Stimulated activated CD8-positive, alpha-beta memory T cell treated with anti-CD3 and anti-CD28 coated beads, Interleukin-12 subunit alpha, Interleukin-12 subunit beta, amount 100 ng/mL, for 24 hours (primary cell): ENCODE data around the gene CERKL.
"Not testable (repeated sequence)": the region's sequence is repeated elsewhere in the genome, so short reads cannot be mapped to it uniquely, and the experiment has no call there.

Experiments used
- DNase-seq: peaks from one replicate; pipeline ENCODE4 v3.0.0-alpha.2; 2020; ENCODE audit errors: extremely low read depth

CERKL gene, protein sequence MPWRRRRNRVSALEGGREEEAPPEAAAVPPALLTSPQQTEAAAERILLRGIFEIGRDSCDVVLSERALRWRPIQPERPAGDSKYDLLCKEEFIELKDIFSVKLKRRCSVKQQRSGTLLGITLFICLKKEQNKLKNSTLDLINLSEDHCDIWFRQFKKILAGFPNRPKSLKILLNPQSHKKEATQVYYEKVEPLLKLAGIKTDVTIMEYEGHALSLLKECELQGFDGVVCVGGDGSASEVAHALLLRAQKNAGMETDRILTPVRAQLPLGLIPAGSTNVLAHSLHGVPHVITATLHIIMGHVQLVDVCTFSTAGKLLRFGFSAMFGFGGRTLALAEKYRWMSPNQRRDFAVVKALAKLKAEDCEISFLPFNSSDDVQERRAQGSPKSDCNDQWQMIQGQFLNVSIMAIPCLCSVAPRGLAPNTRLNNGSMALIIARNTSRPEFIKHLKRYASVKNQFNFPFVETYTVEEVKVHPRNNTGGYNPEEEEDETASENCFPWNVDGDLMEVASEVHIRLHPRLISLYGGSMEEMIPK

DNA sequence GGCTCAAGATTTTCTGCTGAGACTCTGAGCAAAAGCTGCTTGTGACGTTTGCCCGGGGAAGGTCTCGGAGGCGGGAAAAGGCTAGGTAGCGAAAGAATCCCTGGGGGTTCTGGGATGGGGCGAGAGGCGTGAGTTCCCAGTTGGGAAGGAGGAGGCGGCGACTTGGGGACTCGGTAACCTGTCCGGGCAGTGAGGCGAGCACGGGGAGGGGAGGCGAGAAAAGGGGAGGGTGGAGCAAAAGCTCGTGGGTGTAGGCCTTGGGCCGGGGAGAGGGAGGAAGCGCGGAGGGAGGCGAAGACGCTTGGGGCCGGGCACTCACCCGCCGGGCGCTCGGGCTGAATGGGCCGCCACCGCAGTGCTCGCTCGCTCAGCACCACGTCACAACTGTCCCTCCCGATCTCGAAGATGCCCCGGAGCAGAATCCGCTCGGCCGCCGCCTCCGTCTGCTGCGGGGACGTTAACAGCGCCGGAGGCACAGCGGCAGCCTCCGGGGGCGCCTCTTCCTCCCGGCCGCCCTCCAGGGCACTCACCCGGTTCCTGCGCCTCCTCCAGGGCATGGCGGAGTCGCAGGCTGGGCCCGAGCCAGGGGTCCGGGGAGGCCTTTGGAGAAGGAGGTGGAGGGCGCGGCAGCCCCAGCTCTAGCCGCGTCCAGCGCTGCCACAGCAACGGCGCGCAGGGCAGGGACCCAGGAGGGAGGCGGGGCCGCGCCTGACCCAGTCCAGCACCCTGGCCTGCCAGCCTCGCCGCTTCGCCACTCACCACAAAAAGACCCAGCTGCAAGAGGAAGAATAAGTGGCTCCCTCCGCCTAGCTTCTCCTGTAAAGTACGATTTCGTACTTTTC is at the start of gene CERKL:
TSS of gene CERKL (minus strand) at position 656 of the 842 bp plus-strand sequence. CDS start at position 557, 99 bp downstream.
- DNase-seq: no peak

DNA sequence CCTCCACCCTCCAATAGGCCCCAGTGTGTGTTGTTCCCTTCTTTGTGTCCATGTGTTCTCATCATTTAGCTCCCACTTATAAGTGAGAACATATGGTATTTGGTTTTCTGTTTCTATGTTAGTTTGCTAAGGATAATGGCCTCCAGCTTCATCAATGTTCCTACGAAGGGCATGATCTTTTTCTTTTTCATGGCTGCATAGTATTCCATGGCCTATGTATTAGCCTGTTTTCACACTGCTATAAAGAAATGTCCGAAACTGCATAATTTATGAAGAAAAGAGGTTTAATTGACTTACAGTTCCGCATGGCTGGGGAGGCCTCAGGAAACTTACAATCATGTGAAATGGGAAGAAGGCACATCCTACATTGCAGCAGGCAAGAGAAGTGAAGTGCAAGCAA is 45.6 kb upstream of the CERKL start:
- not testable (repeated sequence) for DNase-seq

DNA sequence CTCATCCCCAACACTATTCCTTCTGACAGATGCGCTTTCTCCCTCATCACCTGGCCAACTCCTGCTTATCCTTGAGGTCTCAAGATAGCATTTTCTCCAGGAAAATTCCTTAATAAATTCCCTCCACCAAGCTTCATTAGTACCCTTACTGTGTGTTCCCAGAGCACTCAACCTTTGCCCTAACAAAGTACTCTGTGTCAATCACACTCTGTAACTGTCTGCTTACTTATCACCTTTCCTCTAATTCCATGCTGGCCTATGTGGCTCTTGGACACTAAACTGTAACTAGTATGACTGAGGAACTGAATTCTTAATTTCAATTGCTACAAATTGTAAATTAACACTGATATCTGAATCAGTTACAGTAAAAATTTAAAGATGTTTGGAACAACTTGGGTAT is 41.3 kb upstream of the CERKL start:
- DNase-seq: no peak

DNA sequence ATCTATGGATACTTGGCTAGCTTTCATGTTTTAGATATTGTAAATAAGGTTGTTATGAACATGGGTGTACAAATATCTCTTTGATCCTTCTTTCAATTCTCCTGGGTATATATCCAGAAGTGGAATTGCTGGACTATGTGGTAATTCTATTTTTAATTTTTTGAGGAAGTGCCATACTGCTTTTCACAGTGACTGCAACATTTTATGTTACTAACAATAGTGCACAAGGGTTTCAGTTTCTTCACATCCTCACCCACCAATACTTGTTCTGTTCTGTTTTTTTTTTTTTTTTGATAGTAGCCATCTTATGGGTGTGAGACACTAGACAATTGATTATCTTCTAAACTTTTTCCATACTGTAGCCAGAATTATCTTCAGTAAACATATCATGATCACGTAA is 40.7 kb upstream of the CERKL start:
- no peak for DNase-seq

DNA sequence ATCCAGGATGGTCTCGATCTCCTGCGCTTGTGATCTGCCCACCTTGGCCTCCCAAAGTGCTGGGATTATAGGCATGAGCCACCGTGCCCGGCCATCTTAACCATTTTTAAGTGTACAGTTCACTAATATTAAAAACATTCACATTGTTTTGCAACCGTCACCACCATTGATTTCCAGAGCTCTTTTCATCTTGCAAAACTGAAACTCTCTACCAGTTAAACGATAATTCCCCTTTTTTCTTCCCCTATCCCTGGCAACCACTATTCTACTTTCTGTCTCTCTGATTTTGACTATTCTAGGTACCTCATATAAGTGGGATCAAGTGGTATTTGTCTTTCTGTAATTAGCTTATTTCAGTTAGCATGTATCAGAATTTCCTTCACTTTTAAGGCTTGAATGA is 40.2 kb upstream of the CERKL start:
- DNase-seq: no peak

DNA sequence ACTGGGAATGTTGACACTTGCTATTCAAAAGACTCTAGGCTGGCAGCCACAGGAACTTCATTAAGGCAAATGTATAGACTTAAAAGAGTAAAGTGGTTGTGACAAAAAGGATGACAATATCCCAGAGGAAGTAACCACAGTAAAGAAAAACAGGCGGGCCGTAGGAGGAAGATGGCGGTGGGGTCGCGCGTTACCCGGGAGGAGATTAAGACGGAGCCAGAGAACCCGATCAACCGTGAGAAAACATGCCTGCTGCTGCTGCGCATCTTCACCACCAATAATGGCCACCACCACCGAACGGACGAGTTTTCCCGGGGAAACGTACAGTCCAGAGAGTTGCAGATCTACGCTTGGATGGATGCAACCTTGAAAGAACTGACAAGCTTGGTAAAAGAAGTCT is 37.4 kb upstream of the CERKL start:
- no peak for DNase-seq

DNA sequence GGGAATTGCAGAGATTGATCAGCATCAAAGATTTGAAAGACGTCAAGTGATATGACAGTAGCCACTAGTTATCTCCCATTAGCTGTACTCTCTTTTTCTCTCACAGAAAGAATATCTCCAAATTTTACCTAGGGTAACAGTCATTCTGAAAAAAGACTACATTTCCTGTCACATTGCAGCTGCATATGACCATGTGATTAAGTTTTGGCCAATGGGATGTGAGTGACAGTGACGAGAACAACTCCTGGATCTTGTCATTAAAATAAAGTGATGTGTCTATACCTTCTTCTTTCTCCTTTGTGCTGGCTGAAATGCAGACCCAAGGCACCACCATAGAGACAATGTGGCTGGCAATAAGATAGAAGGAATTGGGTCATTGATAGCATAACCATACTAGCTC is 34.0 kb upstream of the CERKL start:
- no peak for DNase-seq

DNA sequence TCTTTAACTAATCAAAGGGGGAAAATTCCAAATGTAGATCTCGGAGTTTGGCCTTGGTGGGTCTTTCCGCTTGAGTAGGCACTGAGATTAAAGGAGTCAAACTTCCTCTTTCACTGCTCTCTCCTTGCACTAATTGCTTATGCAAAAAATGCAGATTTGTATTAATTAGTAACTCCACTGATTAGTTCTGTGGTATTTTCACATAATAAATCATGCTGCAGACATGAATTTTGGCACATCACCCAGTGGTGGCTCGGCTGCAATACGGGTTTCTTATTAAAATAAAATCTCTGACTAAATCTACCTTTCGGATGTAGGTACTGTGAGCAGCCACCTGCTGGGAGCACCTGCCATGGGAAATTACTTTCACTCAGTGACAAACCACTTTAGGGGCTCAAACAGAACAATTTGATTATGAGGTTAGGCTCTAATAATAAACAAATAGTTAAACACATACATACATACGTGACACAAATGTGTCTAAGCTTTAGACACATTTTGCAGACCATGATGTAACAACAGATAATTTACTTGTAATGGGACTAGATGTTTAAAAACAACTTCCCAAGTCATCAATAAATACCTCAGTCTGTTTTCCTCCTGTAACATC is 29.8 kb upstream of the CERKL start:
- no peak for DNase-seq

DNA sequence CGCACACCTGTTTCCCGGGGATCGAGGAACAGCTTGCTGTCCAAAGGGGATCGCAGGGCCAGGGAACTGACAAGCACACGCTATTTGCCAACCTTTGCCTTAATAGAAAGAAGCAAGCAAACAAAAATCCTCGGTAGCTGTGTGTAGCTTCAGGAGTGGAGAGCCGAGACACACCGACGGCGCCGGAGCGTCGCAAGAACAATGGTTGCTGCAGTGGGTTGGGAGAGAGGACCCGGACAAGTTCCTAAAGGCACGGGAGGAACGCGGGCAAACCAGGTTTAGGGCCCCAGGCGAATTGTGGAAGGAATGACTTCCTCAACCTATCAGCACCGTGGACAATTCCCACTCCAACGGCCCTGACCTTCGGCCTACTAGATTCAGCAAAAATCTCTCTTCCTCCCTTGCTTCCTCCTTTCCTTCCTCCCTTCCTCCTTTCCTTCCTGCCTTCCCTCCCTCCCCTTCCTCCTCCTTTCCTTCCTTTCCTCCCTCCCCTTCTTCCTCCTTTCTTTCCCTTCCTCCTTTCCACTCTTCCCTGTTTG is 28.3 kb upstream of the CERKL start:
- DNase-seq: no peak

DNA sequence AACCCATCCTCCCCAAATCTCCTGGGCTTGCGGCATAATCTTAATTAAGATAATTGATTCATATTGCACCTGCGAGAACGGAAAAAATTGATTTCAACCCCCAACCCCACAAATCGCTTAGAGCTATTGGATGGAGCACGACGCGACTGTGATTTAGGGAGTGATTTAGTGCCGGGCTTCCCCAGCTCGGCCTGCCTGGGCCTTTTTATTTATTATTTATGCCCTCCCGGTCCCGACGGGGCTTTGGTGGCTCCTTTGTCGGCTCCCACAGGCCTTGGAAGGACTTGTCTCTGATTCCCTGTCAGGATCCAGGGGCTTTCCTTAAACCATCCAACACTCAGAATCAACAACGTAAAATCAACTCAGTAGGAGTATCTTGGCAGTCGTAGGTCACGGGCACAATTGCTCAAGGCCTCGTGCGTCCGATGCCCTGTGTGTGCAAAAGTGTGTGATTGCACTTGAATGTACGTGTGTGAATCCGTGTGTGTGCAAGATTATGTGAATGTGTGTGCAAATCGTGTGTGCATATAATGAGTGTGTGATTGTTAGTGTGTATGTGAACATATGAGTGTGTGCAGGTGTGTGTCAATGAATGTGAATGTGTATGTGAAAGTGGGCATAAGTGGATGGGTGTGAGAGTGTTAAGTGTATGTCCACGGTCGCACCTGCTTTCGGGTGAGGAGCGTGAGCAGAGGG is 27.7 kb upstream of the CERKL start:
- DNase-seq: no peak

DNA sequence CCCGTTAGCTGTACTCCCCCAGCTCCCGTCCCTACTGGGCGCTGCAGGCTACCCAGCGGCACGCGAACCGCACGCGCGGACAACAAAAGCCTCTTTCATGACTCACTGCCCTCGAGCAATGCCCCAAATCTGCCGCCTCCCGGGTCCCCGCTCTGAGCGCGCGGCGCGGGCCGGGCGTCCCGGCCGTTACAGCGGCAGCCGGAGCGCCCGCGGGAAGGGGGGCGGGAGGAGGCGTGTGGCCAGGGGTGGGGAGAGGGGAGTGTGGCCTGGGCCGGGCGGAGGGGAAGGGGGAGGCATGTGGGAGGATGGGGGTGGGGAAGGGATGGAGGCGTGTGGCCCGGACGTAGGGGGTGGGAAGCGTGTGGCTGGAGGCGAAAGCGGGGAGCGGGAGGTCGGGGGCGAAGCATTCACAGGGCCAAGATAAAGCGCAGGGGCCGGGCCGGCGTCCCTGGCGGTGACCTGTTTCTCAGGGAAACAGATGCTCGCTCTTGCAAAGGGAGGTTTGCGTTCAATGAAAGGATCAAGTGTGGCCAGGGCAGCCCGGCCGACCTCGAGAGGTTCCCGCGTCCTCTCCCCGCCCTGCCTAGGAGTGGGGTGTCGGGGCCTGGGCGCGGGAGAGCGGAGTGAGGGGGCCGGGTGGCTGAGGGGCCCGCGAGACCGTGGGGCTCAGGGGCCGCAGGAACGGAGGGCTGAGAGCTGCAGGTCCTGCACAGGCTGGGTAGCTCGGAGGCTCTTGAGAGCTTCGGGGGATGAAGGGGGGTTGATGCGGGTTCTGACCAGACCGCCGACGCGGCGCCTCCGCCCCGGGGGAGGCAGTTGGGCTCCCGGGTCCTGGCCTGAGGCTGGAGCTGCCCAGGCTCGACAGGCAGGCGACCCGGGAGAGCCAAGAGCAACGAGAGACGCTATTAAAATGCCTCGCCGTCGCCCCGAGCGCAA is 26.9 kb upstream of the CERKL start:
- no peak for DNase-seq

DNA sequence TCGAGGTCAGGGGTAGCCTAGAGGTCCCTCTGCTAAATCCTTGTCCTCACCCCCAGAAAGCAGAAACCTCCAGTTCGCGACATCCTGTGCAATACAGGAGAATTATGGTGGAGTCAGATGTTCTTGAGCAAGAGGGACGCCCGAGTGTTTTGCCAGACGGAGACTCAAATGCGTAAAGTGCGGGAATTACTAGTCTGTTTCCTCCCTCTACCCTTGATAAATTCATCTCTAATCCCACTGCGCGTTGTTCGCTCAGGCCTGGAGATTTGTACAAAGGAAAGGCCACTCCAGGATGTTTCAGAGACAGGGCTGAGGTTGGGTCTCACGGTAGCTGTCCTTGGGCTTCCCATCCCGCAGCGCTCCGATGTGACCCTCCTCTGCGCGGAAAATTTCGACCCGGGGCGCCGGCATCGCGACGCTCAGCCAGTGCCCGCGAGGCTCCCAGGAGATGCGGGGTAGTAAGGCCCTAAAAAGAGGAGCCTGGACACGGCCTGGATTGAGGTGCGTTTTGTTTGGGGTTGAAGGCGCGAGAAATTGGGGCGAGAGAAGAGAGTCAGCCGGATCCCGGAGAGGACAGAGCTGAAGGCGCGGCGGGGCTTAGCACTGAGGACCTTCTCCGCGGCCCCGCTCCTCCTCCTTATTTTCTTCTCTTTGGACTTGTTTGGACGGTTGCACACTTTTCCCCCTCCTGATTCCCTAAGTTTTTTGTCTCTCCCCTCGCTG is 26.1 kb upstream of the CERKL start:
- no peak for DNase-seq

DNA sequence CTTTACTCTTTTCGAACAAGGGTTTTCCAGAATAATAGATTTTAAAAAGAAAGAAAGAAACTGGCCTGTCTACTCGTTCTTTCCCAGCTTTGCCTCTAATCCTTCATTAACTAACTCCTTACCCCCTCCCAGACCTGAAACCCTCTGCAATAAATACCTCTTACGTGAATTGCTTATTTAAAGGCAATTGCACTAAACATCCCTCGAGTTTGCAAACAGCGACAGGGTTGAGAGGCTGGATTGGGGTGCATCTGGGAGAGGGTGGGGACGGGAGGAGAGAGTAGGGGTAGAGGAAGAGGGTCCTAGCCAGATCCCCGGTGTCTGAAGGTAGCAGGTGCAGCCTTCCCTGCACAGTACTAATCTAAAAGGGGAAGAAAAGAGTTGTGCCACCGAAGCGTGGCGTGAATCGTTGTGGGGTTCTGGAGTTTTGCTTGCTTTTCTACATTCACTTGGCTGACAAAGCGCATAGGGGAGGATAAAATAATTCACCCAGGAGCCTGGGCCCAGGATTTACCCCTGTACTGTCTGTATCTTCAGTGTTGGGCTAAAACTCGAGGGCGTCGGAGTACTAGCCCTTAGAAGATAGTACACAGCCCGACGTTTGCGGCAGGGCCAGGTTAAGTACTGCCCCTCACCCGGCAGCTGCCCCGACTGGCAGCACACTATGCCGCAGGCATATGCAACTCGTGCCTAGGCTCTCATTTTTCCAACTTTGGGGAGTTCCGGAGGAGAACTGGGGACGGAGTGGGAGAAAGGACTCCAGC is 25.3 kb upstream of the CERKL start:
- no peak for DNase-seq

DNA sequence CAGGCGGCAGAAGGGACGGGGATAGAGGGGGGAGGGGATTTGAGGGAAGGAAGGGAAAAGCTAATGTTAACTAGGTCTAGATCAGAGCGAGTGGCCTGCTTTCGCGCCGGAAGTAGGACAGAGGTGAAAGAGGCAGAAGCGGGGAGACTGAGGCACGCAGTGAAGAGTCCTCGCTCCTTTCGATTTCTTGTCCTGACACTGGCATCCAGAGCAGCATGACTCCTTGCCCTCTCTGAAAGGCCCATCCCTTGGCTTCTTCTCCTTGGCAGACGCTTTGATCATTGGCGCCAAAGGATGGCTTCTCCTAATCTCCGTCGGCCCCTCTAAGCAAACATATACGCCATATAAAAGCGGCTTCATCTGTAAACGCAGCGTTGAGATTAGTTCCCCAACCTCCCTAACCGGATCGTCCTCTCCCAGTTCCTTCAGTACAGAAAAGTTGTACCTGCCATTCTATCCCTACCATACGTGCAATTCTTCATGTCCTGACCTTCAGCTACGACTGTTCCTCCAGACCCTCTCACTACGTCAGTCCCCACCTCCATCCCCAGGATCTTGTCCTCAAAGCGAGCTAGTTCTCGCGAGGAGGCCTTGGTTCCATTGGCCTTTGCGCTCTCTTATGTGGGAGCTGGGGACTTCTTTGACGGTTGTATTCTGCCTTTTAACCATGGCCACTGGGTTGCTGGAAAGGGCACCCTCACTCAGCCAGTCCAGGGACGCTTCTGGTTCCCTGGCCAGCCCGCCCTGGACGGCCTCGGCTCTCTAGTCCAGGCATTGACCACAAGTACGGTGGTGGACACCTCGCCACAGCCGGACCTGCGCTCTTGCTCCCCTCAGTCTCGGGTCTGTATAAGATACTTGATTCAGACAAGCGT is 24.3 kb upstream of the CERKL start:
- no peak for DNase-seq

DNA sequence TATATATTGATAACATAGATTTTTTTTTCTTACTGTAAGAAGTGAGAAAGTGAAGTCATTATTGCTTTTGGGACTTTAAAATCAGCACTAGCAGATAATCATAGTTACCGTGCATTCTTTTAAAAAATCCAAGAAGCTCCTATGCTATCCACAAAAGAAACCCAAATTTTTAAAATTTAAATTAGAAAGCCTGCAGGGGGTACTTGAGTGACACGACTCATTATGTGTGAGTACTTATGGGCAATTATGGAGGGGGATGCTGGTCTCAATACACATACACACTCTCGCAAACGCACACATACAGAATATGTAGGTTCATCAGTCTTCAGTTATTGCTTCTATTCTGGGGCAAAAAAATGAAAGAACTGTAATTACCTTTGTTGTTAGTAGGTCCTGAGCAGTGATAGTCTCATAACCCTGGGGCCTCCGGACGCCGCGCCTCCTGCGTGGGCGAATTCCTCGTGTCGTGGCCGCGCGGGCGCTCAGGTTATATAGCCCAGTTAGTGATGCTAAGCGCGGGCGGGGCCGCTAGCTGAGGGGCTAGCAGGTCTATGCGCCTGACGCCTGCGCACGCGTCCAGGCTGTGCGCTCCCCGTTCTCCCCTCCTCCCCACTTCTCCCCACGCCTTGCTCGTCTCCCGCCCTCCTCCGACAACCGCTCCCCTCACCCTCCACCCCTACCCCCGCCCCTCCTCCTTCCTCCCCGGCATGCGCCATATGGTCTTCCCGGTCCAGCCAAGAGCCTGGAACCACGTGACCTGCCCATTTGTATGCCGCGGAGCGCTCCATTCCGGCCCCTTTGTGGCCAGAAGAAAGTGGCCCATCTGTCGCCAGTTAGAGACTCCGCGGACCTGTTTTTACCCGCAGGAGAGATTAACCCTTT is 23.4 kb upstream of the CERKL start, which contains the start of gene NEUROD1:
TSS of gene NEUROD1 (minus strand) at position 463 of the 882 bp plus-strand sequence. CDS start 1,657 bp downstream, outside the sequence.
- no peak for DNase-seq

DNA sequence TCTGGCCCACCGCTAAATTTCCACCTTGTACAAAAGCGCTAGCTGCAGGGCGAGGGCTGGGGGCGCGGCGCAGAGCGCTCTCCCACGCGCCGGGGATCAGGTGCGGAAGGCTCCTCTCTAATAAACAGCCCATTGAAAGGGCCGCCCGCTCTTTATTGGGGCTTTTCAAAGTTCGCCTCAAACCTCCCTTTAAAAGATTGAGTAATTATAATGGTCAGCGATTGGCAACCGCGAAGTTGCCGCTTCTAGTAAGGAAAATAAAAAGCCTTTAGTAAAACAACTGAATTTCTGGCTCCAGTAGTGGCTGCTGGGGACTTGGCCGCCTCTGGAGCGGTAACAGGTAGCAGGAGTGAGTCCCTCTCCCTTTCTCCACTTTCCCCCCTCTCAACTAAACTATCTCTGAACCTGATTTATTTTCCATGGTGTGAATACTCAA is 22.7 kb upstream of the CERKL start:
- DNase-seq: no peak
